Thoracic aorta (tissue), 2 donors: ENCODE data around the gene BBS2. TPM values are rescaled to one million over a fixed set of nuclear protein-coding genes. Genes with fewer than 3 reads are reported as not detected.

Source experiments
- ATAC-seq: fragments of 150-250 bp; one replicate; pipeline ENCODE4 v1.8.0; 2017; ENCODE audit warnings: low read depth; ENCODE audit not compliant: insufficient number of reproducible peaks, low FRiP score
- DNase-seq: peaks from one replicate; pipeline ENCODE4 v3.0.0-alpha.2; 2020; ENCODE audit warnings: low spot score
- H3K27ac ChIP-seq, 2 donors: fragments of 200-600 bp; sonication (generic); 1 replicate in 1 of 2; 2 replicates in 1 of 2; pipeline ENCODE4 v1.5.1; 2016; ENCODE audit warnings: mild to moderate bottlenecking in 2 of 2, moderate library complexity in 2 of 2
- H3K27me3 ChIP-seq: fragments of 200-600 bp; sonication (generic); replicated peaks from 2 replicates; pipeline ENCODE4 v1.6.0; 2016; ENCODE audit warnings: mild to moderate bottlenecking; ENCODE audit not compliant: insufficient read depth
- H3K36me3 ChIP-seq: fragments of 200-600 bp; sonication (generic); one replicate; pipeline ENCODE4 v1.5.1; 2016
- H3K4me1 ChIP-seq, 2 donors: fragments of 200-600 bp; sonication (generic); 1 replicate in 1 of 2; 2 replicates in 1 of 2; pipeline versions ENCODE4 v1.5.1 to v1.6.0; 2016; ENCODE audit warnings: low read depth in 2 of 2, mild to moderate bottlenecking in 1 of 2; ENCODE audit not compliant: control insufficient read depth in 1 of 2
- H3K4me3 ChIP-seq: fragments of 200-600 bp; sonication (generic); 2 replicates; pipeline ENCODE4 v1.5.1; 2016; ENCODE audit warnings: mild to moderate bottlenecking
- H3K9me3 ChIP-seq: fragments of 200-600 bp; sonication (generic); 2 replicates; pipeline ENCODE4 v1.5.1; 2016
- CTCF ChIP-seq: fragments of 200-600 bp; sonication (generic); IDR thresholded peaks from one replicate; pipeline ENCODE4 v1.5.1; 2019; ENCODE audit warnings: antibody characterized with exemption
- total RNA-seq, 2 donors: library from RNA; depleted of rRNA; stranded (reverse); fragments of >200 nt; gene quantifications; one replicate each; pipeline versions ENCODE4 v1.1.0 to v1.2.3, GENCODE V29; 2016

BBS2 gene
- total RNA-seq, 2 donors from 2014 or later, result 33.3 to 39.3 TPM

- DNase-seq, result no peak
- Histone ChIP-seq H3K4me1 (no peaks in the 10 kb centered on the region), H3K9me3 (no peaks in the 10 kb centered on the region), H3K4me3 (no peak overlapping the region), H3K27me3 (no peaks in the 10 kb centered on the region), H3K27ac (no peak overlapping the region), H3K36me3 (peaks cover 35% of the 10 kb centered on the region)
- no peak for ATAC-seq
- TF ChIP-seq CTCF, result no peak
Measured at GRCh38 chr16:56483394-56483793, 36.4 kb downstream of the BBS2 start.

DNA sequence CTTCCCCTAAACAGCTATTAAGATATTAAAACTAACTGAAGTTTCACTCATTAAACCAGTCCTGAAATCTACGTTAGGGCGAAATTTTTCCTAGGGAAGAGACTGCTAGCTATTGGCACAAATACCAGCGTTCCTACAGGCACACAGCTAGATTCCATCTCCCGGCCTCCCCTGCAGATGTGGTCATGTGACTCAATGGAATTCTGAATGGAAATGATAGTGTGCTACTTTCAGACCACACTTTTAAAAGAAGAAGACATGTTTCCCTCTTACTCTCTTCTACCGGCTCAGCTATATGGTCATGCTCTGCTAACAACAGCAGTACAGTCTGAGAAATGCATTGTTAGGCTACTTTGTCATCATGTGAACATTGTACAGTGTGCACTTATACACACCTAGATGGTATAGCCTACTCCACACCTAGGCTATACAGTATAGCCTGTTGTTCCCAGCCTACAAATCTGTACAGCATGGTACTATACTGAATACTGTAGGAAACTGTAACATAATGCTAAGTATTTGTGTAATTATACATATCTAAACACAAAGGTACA lies 37.1 kb downstream of the BBS2 start:
- Histone ChIP-seq H3K9me3 (no peaks in the 10 kb centered on the region), H3K27me3 (no peaks in the 10 kb centered on the region), H3K27ac (no peak overlapping the region), H3K4me3 (no peak overlapping the region), H3K4me1 (no peaks in the 10 kb centered on the region), H3K36me3 (peaks cover 35% of the 10 kb centered on the region)
- DNase-seq (no peak), ATAC-seq (no peak)
- no peak for TF ChIP-seq CTCF

GRCh38 chr16:56481468-56482122 lies 38.2 kb downstream of the BBS2 start:
- H3K9me3 ChIP-seq, result no peaks in the 10 kb centered on the region
- H3K4me1 ChIP-seq, result peaks cover 0 to 3% of the 10 kb centered on the region in 2 donors
- H3K27ac ChIP-seq, result no peak overlapping the region
- no peak for ATAC-seq
- no peaks in the 10 kb centered on the region for H3K27me3 ChIP-seq
- no peak for TF ChIP-seq CTCF
- peaks cover 38% of the 10 kb centered on the region for H3K36me3 ChIP-seq
- H3K4me3 ChIP-seq, result no peak overlapping the region
- no peak for DNase-seq

GRCh38 chr16:56480776-56481467 lies 38.9 kb downstream of the BBS2 start:
- DNase-seq (no peak), ATAC-seq (no peak)
- TF ChIP-seq CTCF, result no peak
- H3K36me3 ChIP-seq, result peaks cover 42% of the 10 kb centered on the region
- H3K27me3 ChIP-seq, result no peaks in the 10 kb centered on the region
- H3K9me3 ChIP-seq, result no peaks in the 10 kb centered on the region
- no peak overlapping the region for H3K27ac ChIP-seq
- H3K4me3 ChIP-seq, result no peak overlapping the region
- H3K4me1 ChIP-seq, result peaks cover 0 to 3% of the 10 kb centered on the region in 2 donors

- Histone ChIP-seq H3K4me3 (no peak overlapping the region), H3K36me3 (peaks cover 46% of the 10 kb centered on the region), H3K4me1 (peaks cover 0 to 3% of the 10 kb centered on the region in 2 donors), H3K27me3 (no peaks in the 10 kb centered on the region), H3K27ac (no peak overlapping the region), H3K9me3 (no peaks in the 10 kb centered on the region)
- no peak for TF ChIP-seq CTCF
- DNase-seq (no peak), ATAC-seq (no peak)
Measured at GRCh38 chr16:56479469-56479868, 40.4 kb downstream of the BBS2 start.
